ENCODE data around the gene PLCB3.
A peak's percentile ranks its signal among the peaks of the same experiment; 100 is the strongest.

PLCB3 gene

DNA sequence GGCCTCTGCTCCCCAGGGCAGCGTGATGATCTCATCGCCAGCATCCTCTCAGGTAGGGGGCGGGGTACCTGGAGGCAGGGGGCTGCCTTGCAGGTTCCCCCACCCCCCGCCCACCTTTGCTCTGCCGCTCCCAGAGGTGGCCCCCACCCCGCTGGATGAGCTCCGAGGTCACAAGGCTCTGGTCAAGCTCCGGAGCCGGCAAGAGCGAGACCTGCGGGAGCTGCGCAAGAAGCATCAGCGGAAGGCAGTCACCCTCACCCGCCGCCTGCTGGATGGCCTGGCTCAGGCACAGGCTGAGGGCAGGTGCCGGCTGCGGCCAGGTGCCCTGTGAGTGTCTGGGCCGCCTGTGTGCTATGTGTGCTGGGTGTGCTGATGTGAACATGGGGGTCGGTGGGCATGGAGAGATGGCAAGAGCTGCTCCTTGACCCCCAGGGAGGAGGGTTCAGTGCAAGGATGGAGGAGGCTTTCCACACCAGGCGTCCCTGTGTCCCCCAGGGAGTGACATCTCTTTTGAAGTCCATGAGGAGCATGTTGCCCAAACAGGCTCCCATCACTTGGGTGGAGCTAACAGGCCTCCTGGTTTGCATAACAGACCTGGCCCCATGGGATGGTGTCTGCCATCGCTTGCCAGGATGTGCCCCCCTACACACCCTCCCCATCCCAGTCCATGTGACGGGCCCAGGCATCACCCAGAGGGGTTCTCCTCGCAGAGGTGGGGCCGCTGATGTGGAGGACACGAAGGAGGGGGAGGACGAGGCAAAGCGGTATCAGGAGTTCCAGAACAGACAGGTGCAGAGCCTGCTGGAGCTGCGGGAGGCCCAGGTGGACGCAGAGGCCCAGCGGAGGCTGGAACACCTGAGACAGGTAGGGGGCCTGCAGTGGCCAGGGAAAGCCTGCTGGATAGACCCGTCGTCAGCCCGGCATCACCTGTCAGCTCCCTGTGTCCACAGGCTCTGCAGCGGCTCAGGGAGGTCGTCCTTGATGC, 14.1 kb downstream of the PLCB3 start:
- DNase-seq (ENCODE audit: low read depth in 3 of 3), result no peak

DNA sequence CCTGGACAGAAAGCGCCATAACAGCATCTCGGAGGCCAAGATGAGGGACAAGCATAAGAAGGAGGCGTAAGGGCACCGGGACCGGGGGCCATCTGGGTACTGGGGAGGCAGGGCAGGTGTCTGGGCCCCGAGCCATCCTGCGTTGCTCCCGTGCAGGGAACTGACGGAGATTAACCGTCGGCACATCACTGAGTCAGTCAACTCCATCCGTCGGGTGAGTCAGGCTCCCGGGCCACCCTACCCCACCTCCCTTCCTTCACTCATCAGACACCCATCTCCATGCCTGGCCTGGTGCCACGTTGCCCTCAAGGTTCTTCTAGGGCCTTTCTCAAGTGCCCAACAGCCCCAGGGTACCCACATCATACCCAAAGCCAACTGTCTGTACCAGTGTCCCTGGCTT, 15.0 kb downstream of the PLCB3 start:
- no peak for DNase-seq (ENCODE audit: low read depth in 3 of 3)

DNA sequence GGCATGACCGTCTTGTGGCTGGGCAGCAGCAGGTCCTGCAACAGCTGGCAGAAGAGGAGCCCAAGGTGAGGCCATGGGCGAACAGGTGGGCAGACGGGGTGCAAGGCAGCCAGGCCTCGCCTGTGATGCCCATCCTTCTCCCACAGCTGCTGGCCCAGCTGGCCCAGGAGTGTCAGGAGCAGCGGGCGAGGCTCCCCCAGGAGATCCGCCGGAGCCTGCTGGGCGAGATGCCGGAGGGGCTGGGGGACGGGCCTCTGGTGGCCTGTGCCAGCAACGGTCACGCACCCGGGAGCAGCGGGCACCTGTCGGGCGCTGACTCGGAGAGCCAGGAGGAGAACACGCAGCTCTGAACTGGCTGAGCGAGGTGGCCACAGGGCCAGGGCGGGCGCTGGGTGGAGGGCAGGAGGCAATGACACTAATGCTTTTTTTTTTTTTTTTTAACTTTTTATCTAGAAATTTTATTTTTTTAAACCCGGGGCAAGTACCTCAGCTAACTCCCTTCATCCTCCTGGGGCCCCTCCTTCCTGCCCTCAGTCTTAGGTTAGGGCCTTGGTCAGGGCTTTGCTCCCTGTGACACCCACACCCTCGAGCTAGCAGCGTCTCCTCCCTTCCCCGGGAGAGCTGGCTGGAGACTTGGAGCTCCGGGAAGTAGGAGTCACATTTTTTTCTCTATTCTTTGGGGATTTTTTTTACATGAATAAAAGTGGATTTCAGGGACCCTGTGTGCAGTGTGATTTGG, 16.0 kb downstream of the PLCB3 start:
- DNase-seq (ENCODE audit: low read depth in 3 of 3), result no peak

DNA sequence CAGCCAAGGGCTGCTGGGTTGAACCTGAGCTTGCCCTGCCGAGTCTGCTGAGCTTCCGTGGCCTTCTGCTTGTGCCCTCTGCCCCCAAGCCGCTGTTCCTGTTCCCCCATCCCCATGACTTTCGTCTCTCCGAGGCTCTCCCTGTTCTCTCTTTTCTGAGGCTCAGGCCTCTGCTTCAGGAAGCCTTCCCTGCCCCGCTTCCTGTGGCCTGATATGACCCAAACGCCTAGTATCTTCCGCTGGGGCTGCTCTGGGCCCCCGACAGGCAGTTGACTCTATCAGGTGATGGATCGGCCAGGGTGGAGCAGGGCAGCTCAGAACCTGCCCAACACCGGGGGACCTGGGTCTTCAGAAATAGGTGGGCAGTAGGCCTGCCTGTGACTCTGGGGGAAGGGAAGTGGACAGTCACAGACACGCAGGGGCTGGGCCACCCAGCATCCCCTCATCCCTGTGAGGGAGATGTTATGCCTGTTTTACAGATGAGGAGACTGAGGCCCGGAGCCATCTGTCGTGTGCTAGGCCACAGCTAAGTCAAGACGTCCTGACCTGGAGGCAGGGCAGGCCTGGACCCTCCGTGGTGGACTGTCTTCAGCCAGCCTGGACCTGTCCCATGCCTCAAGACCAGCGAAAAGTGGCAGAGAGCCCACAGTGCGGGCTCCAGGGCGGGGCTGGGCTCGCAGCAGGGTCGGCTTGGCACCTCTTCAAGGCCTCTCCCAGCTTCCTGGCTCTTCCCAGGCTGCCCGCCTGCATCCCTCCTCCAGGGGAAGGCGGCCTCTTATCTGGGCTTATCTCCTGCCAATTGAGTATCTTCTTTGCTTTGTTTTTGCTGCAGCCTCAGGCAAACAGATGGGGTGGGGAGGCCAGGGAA, 16.9 kb downstream of the PLCB3 start:
- DNase-seq (ENCODE audit: low read depth in 3 of 3), result no peak

DNA sequence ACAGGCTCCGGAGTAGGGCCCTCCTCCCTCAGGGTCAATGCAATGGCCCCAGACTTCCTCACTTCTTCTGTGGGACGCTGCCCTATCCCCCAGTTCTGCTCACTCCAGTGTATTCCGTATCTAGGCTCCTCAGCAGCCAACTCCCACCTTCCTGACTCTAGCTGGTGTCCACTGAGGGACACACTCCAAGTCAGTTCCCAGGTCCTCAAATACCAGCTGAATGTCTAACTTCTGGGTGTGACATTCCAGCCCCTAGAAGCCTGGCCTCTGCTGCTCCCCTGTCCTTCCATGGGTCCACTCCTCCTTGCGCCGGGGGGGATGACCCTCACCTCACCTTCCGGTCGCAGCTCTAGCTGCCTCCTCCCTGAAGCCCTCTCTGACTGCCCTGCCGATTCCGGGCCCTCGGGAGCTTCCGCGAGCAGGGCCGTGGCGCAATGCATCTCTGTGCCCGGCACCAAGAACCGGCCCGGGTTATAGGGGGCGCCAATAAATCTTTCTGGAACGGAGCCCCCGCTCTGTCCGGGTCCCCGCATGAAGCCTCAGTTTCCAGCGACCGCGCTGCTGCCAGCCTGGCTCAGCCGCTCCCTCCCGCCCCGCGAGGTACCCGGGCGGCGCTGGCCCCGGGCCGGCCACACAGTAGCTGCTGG, 17.7 kb downstream of the PLCB3 start:
- peak in 1 of 3 experiments; percentile 57 for DNase-seq (ENCODE audit: low read depth in 3 of 3)

DNA sequence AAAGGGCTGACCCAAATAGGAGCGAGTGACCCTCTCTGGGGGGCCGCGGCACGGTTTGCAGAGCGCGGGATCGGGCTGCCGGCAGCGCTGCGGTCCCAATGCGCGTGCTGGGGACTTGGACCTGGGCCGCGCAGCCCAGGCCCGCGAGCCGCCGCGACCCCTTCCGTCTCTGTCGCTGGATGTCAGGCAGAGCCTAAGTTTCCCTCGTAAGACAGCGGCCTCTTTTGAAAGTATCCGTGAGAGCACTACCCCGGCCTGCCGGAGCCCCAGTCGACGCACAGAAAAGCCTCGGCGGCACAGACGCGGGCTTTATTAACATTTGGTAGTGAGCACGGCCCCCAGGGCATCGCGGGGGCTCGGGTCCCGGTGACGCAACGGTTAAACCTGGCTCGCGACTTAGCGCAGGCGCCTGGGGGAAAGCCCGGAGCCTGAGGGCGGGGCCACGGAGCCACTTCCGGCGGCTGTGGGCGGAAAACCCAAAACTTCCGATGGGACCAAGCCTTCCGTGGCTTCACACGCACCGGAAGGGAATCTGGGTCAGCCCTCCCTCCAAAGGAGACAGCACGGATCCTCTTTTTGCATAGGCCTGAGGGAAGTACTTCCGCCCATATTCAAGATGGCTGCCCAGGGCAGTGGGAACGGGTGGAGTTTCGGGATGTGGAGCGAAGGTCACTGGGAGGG, 18.4 kb downstream of the PLCB3 start:
- peak; percentile 97 to 98 (median 98) for DNase-seq (ENCODE audit: low read depth in 3 of 3)

DNA sequence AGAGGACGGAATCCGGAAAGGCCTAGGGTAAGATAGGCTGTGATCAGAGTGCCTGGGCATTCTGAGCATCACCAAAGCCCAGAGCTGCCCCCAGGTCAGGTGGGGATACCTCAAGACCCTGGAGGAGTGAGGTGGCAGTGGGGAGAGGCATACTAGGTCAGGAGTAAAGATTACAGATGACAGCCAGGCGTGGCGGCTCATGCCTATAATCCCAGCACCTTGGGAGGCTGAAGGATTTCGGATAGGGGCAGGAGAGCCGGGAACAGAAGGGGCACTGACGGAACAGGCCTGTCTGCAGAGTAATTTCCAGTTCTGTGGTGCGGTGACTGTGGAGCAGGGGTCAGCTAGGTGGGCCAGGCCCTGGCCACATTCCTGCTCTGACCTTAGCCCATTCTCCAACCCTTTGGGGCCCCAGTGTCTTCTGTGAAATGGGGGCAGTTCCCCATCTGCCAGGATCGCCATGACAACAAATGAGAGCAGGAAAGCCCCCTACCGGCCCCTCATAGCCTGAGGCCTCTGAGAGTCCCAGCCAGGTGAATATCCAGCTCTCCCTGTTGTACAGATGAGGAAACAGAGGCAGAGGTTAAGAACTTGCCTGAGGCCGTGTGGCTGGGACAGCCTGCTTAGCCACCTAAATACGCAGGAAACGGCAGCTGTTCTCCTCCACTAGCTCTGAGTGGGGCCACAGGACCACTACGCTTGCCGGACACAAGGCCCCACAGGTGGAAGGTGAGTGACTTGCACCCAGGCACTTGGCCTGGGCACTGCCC, 23.9 kb downstream of the PLCB3 start:
- DNase-seq (ENCODE audit: low read depth in 3 of 3), result no peak

DNA sequence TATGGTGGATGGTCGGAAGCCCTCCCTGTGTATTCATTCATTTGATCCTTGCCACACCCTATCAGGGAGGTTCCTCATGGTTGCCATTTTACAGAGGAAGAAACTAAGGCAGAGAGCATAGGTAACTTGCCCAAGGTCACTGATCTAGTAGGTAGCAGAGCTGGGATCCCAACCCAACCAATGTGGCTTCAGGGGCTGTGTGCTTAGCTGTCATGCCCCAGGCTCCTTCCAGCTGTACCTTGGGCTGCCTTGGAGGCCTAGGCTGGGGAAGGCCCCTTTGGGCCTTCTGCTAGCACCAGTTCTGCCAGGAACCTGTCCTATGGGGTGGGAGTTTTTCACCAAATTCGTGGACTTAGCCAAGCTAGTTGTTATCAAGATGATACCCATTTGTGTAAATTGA, 24.5 kb downstream of the PLCB3 start:
- no peak for DNase-seq (ENCODE audit: low read depth in 3 of 3)

DNA sequence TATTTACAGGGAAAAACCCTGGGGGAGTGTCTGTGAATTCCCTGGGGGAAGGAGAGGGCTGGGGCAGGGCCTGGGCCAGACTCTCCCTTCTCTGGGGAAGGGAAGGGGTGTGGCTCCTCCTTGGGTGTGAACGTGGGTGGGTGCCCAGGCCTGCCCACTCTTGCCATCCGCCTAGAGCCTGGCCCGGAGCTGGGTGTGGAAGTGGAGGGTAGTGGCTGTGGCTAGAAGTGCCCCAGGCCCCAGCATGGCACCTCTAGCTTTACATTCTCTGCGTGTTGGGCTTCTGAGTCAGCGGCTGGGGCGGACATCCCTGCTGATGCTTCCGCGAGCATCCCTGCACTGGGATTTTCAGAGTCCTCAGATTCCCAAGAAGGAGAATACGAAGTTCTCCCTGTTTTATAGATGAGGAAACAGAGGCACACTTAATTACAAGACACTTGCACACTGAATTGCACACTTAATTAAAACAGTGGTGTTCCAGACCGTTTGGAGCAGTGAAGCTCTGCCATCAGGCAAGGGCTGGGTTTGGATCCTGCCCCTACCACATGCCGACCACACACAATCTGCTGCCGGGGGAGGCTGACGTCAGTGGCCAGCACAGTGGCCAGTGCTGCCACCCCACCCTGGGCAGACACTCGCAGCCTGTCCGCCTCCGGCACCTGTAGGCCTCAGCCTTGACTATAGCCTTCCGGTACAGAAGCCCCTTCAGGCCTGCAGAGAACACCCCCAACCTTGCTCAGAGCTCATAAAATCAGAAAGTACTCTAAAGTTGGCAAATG, 25.5 kb downstream of the PLCB3 start:
- DNase-seq (ENCODE audit: low read depth in 3 of 3), result no peak

DNA sequence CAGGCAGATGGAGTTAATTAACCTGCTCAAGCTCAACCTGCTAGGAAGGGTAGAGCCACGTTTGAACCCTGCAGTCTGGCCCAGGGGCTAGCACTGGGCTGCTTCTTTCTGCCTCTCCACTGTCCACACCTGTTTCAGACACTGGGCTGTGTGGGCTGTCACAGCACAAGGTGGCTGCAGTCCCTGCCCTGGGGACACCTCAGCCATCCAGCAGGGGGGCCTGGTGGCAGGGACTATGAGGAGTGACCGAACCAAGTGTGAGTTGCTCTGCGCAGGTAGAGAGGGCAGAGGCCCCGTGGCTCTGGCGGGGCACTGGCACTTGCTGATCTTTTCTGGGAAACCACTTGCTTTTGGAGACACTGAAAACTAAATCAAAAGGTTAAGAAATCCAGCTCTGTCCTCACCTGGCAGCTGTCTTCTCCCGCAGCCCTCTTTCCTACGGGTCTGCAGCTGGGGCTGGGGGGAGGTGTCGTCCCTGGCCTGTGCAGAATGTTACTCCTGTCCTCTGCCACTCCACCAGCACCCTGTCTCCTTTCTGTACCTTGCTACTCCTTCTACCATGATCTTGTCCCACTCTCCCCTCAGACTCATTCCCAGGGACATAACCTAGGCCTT, 27.4 kb downstream of the PLCB3 start:
- no peak for DNase-seq (ENCODE audit: low read depth in 3 of 3)

DNA sequence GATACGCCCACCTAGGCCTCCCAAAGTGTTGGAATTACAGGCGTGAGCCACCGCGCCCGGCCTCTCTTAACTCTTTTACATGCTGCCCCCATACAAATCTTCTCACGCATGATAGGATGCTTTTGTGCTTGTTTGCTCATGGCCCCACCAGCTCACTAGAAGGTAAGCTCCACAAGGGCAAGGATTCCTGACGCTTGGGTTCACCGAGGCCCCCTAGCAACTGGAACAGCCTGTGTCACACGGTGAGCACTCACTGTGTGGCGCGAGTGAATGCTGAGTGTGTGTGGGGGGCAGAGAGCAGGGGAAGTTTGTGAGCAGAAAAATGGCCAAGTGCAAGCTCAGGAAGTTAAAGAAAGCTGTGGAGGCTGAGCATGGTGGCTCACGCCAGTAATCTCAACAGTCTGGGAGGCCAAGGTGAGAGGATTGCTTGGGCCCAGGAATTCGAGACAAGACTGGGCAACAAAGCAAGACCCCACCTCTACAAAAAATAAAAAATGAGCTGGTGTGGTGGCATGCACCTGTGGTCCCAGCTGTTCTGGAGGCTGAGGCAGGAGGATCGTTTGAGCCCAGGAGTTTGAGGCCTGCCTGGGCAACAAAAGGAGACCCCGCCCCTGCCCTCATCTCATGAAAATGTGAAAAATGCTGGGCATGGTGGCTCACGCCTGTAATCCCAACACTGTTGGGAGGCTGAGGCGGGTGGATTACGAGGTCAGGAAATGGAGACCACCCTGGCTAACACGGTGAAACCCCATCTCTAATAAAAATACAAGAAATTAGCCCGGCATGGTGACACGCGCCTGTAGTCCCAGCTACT, 30.8 kb downstream of the PLCB3 start:
- DNase-seq (ENCODE audit: low read depth in 3 of 3), result no peak

DNA sequence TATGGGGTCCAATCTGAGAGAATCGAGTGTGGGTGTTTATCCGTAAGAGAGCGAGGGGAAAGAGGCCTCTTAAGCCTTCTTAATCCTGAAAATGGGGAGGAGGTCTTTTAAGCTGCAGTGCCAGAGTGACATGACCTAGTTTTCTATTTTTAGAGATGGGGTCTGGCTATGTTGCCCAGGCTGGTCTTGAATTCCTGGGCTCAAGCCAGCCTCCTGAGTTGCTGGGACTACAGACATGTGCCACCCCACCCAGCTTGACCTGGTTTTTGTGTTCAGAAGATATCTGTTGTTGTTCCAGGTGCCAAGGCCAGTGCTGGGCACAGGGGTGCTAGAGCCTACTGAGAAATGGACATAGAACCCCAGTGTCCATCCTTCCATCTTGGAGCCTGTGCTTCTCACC, 31.8 kb downstream of the PLCB3 start:
- no peak for DNase-seq (ENCODE audit: low read depth in 3 of 3)

DNA sequence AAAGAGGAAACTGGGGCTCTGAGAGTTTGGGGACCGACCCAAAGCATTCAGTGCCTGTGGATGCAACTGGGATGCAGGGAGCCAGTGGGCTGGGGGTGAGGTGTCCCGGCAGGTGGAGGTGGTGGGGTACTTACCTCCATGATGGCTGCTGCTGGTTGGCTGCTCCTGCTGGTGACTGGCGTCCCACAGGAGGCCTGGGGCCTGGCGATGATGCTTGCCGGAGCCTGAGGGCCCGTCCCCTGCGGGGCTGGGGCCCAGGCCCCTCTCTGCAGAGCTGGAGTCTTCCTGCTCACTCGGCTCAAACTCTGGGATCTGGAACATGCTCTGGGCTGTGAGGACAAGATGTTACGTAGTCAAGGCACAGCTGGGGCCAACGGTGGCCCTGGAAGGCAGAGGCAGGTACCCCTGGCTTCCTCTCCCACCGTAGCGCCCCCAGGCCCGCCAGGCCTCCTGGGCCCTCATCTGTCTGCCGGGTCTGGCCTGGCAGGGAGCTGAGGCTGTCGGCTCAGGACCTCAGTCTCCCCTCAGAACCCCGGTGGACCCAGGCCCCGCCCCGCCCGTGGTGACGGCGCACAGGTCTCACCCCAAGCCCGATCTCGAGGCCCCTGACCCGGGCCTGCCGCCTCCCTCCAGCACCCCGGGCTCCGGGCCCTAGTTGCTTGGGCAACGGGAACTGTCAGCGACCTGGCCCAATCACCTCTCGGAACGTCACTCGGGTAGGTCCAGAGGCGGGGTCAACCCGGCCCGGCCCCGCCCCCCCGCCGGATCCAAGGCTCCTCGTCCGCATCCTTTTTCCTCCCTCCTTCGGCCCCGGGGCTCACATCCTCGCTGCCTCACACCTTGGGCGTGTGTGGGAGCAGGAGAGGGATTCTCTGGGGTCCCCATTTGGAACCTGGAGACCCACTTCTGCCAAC, 33.0 kb downstream of the PLCB3 start, which contains the start of gene BAD:
BAD (minus strand) TSS at position 618 of the 914 bp plus-strand sequence; CDS start at position 321, 297 bp downstream.
- peak; percentile 85 to 94 (median 86) for DNase-seq (ENCODE audit: low read depth in 3 of 3)

DNA sequence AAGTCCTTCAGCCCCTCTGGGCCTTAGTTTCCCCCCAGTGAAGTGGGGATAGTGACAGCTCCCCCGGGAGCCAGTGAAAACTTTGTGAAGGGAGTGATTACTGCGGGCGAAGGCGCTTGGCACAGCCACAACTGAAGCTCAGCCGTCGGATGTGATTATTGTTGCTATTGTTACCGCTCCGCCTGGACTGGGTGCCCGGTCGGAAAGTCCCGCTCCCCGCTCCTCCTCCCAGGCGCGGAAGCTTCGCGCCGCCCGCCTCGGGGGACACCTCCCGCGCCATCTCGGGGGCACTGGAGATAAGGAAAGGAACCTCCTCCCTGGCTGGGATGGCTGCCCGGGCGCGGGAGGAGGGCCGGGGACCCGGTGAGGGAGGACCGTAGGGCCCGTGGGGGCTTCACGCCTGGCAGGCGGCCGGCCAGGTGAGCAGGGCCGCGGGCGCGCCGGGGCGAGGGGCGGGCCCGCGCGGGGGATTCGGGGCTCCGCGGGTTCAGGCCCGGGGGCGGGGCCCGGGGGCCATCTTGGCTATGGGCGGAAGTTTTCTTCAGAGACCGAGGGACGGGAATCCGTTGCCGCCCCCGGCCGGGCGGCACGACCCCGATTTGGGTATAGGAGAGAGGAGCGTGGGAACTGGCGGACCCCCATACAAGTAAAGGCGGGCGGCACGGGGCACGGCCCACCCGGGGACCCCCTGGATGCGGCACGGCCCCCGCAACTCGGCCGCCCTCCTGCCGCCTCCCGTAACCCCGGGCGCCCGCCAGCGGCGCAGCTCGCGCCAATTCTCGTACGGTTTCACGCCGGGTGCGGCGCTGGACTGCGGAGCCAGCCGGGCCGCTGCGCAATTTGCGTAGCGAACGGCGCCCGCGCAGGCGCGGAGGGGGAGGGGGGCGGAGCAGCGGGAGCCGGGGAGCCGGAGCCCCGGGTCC, 33.9 kb downstream of the PLCB3 start, which contains the start of gene GPR137:
GPR137 (plus strand) TSS at position 887 of the 923 bp plus-strand sequence. CDS start 677 bp downstream, outside the sequence.
- DNase-seq (ENCODE audit: low read depth in 3 of 3), result peak; percentile 78 to 88 (median 84)
